ENCODE measurements around the gene TMEM8B. TPM values are rescaled to one million over a fixed set of nuclear protein-coding genes. Genes with fewer than 3 reads are reported as not detected.
A peak's percentile ranks its signal among the peaks of the same experiment; 100 is the strongest.

The TMEM8B gene
- total and polyA plus RNA-seq, 5 donors from 2014 or later: 0.21 to 3.3 (median 1.4) TPM

GRCh38 chr9:35826071-35826701, 2.8 kb upstream of the TMEM8B start:
- ATAC-seq (ENCODE audit: low read depth in 2 of 2) (peak; percentile 27 to 29), DNase-seq (peak; percentile 11 to 69 (median 57))
- peaks cover 15% of the 10 kb centered on the region for H3K4me1 ChIP-seq (ENCODE audit: control insufficient read depth, insufficient read depth, low read length, poor library complexity, severe bottlenecking)
- H3K9me3 ChIP-seq (ENCODE audit: control insufficient read depth in 2 of 2, low read length in 2 of 2): no peaks in the 10 kb centered on the region
- H3K27ac Mint-ChIP-seq: peak overlapping the region in 1 of 3 donors; percentile 47
- H3K9me3 Mint-ChIP-seq: no peaks in the 10 kb centered on the region
- no peaks in the 10 kb centered on the region for H3K27me3 Mint-ChIP-seq
- H3K36me3 Mint-ChIP-seq: no peaks in the 10 kb centered on the region
- H3K36me3 ChIP-seq (ENCODE audit: control insufficient read depth, insufficient read depth, low read length): no peaks in the 10 kb centered on the region
- H3K4me3 Mint-ChIP-seq: peak overlapping the region; percentile 15 to 72 (median 63)
- no peak overlapping the region for H3K27ac ChIP-seq (ENCODE audit: insufficient read depth, low read length, poor library complexity, severe bottlenecking)
- no peak overlapping the region for H3K4me3 ChIP-seq (ENCODE audit: low read depth, low read length)
- H3K4me1 Mint-ChIP-seq: peaks cover 5 to 32% (median 24%) of the 10 kb centered on the region in 4 donors
- H3K27me3 ChIP-seq (ENCODE audit: control insufficient read depth, insufficient read depth, low read length): no peaks in the 10 kb centered on the region

GRCh38 chr9:35827486-35827885, 1.5 kb upstream of the TMEM8B start:
- DNase-seq (no peak), ATAC-seq (ENCODE audit: low read depth in 2 of 2) (no peak)
- Histone ChIP-seq H3K27ac (ENCODE audit: insufficient read depth, low read length, poor library complexity, severe bottlenecking) (no peak overlapping the region), H3K4me3 (ENCODE audit: low read depth, low read length) (no peak overlapping the region), H3K27me3 (ENCODE audit: control insufficient read depth, insufficient read depth, low read length) (no peaks in the 10 kb centered on the region), H3K4me1 (ENCODE audit: control insufficient read depth, insufficient read depth, low read length, poor library complexity, severe bottlenecking) (peaks cover 15% of the 10 kb centered on the region), H3K9me3 (ENCODE audit: control insufficient read depth in 2 of 2, low read length in 2 of 2) (no peaks in the 10 kb centered on the region), H3K36me3 (ENCODE audit: control insufficient read depth, insufficient read depth, low read length) (no peaks in the 10 kb centered on the region)
- Mint-ChIP-seq H3K27me3 (no peaks in the 10 kb centered on the region), H3K4me3 (peak overlapping the region in 3 of 4 donors; percentile 80 to 96 (median 95)), H3K9me3 (no peaks in the 10 kb centered on the region), H3K4me1 (peaks cover 5 to 36% (median 25%) of the 10 kb centered on the region in 4 donors), H3K36me3 (no peaks in the 10 kb centered on the region), H3K27ac (no peak overlapping the region)

- peak within 1 kb of the TSS; percentile 81 for H3K4me3 ChIP-seq (ENCODE audit: low read depth, low read length)
- H3K9me3 ChIP-seq (ENCODE audit: control insufficient read depth in 2 of 2, low read length in 2 of 2): no peaks in the 10 kb centered on the region
- Mint-ChIP-seq H3K4me3 (peak within 1 kb of the TSS; percentile 95 to 100 (median 96)), H3K27ac (peak within 1 kb of the TSS; percentile 48 to 98 (median 94)), H3K4me1 (peaks cover 5 to 36% (median 25%) of the 10 kb centered on the region in 4 donors), H3K27me3 (no peaks in the 10 kb centered on the region), H3K9me3 (no peaks in the 10 kb centered on the region), H3K36me3 (no peaks in the 10 kb centered on the region)
- peaks cover 15% of the 10 kb centered on the region for H3K4me1 ChIP-seq (ENCODE audit: control insufficient read depth, insufficient read depth, low read length, poor library complexity, severe bottlenecking)
- ATAC-seq (ENCODE audit: low read depth in 2 of 2) (peak in 1 of 2 donors; percentile 1), DNase-seq (no peak)
- H3K36me3 ChIP-seq (ENCODE audit: control insufficient read depth, insufficient read depth, low read length): no peaks in the 10 kb centered on the region
- H3K27me3 ChIP-seq (ENCODE audit: control insufficient read depth, insufficient read depth, low read length): no peaks in the 10 kb centered on the region
- peak within 1 kb of the TSS; percentile 59 for H3K27ac ChIP-seq (ENCODE audit: insufficient read depth, low read length, poor library complexity, severe bottlenecking)
These were observed 328 bp upstream of the TMEM8B start, which contains the start of gene FAM221B for GRCh38 chr9:35828716-35829083. Gene FAM221B (minus strand): TSS chr9:35828732. CDS start chr9:35826161, 2,571 bp downstream.

GRCh38 chr9:35829764-35830096, 702 bp downstream of the TMEM8B start:
- H3K4me1 ChIP-seq (ENCODE audit: control insufficient read depth, insufficient read depth, low read length, poor library complexity, severe bottlenecking): peaks cover 15% of the 10 kb centered on the region
- H3K4me3 Mint-ChIP-seq: peak overlapping the region; percentile 77 to 87 (median 86)
- no peaks in the 10 kb centered on the region for H3K9me3 ChIP-seq (ENCODE audit: control insufficient read depth in 2 of 2, low read length in 2 of 2)
- H3K27ac Mint-ChIP-seq: peak overlapping the region; percentile 82 to 90 (median 90)
- no peaks in the 10 kb centered on the region for H3K27me3 Mint-ChIP-seq
- H3K4me3 ChIP-seq (ENCODE audit: low read depth, low read length): no peak overlapping the region
- ATAC-seq (ENCODE audit: low read depth in 2 of 2) (no peak), DNase-seq (no peak)
- no peaks in the 10 kb centered on the region for H3K36me3 Mint-ChIP-seq
- peak overlapping the region; percentile 59 for H3K27ac ChIP-seq (ENCODE audit: insufficient read depth, low read length, poor library complexity, severe bottlenecking)
- no peaks in the 10 kb centered on the region for H3K9me3 Mint-ChIP-seq
- peaks cover 5 to 36% (median 25%) of the 10 kb centered on the region in 4 donors for H3K4me1 Mint-ChIP-seq
- H3K36me3 ChIP-seq (ENCODE audit: control insufficient read depth, insufficient read depth, low read length): no peaks in the 10 kb centered on the region
- no peaks in the 10 kb centered on the region for H3K27me3 ChIP-seq (ENCODE audit: control insufficient read depth, insufficient read depth, low read length)

GRCh38 chr9:35831040-35831439, 2.0 kb downstream of the TMEM8B start:
- H3K27ac ChIP-seq (ENCODE audit: insufficient read depth, low read length, poor library complexity, severe bottlenecking): no peak overlapping the region
- peaks cover 15% of the 10 kb centered on the region for H3K4me1 ChIP-seq (ENCODE audit: control insufficient read depth, insufficient read depth, low read length, poor library complexity, severe bottlenecking)
- Mint-ChIP-seq H3K4me1 (peaks cover 2 to 34% (median 23%) of the 10 kb centered on the region in 4 donors), H3K27me3 (no peaks in the 10 kb centered on the region), H3K4me3 (peak overlapping the region in 2 of 4 donors; percentile 52 to 70), H3K36me3 (no peaks in the 10 kb centered on the region), H3K27ac (peak overlapping the region in 1 of 3 donors; percentile 46), H3K9me3 (no peaks in the 10 kb centered on the region)
- ATAC-seq (ENCODE audit: low read depth in 2 of 2) (no peak), DNase-seq (no peak)
- no peaks in the 10 kb centered on the region for H3K9me3 ChIP-seq (ENCODE audit: control insufficient read depth in 2 of 2, low read length in 2 of 2)
- H3K27me3 ChIP-seq (ENCODE audit: control insufficient read depth, insufficient read depth, low read length): no peaks in the 10 kb centered on the region
- H3K4me3 ChIP-seq (ENCODE audit: low read depth, low read length): no peak overlapping the region
- no peaks in the 10 kb centered on the region for H3K36me3 ChIP-seq (ENCODE audit: control insufficient read depth, insufficient read depth, low read length)

- H3K9me3 Mint-ChIP-seq: no peaks in the 10 kb centered on the region
- peaks cover 0 to 34% (median 18%) of the 10 kb centered on the region in 4 donors for H3K4me1 Mint-ChIP-seq
- Histone ChIP-seq H3K27me3 (ENCODE audit: control insufficient read depth, insufficient read depth, low read length) (no peaks in the 10 kb centered on the region), H3K9me3 (ENCODE audit: control insufficient read depth in 2 of 2, low read length in 2 of 2) (no peaks in the 10 kb centered on the region), H3K36me3 (ENCODE audit: control insufficient read depth, insufficient read depth, low read length) (no peaks in the 10 kb centered on the region), H3K27ac (ENCODE audit: insufficient read depth, low read length, poor library complexity, severe bottlenecking) (no peak overlapping the region), H3K4me1 (ENCODE audit: control insufficient read depth, insufficient read depth, low read length, poor library complexity, severe bottlenecking) (peaks cover 15% of the 10 kb centered on the region), H3K4me3 (ENCODE audit: low read depth, low read length) (no peak overlapping the region)
- ATAC-seq (ENCODE audit: low read depth in 2 of 2): no peak
- H3K27ac Mint-ChIP-seq: peak overlapping the region in 1 of 3 donors; percentile 31
- H3K27me3 Mint-ChIP-seq: no peaks in the 10 kb centered on the region
- H3K36me3 Mint-ChIP-seq: peaks cover 3% of the 10 kb centered on the region
- DNase-seq: no peak
- H3K4me3 Mint-ChIP-seq: peak overlapping the region in 2 of 4 donors; percentile 67 to 88
These were observed 3.8 kb downstream of the TMEM8B start for GRCh38 chr9:35832814-35833213.

GRCh38 chr9:35834260-35835215, 5.5 kb downstream of the TMEM8B start:
- H3K27me3 ChIP-seq (ENCODE audit: control insufficient read depth, insufficient read depth, low read length): no peaks in the 10 kb centered on the region
- ATAC-seq (ENCODE audit: low read depth in 2 of 2) (no peak), DNase-seq (no peak)
- H3K36me3 ChIP-seq (ENCODE audit: control insufficient read depth, insufficient read depth, low read length): no peaks in the 10 kb centered on the region
- Mint-ChIP-seq H3K4me3 (peak overlapping the region in 1 of 4 donors; percentile 31), H3K4me1 (peaks cover 0 to 26% (median 12%) of the 10 kb centered on the region in 4 donors), H3K9me3 (no peaks in the 10 kb centered on the region), H3K36me3 (peaks cover 3% of the 10 kb centered on the region), H3K27ac (no peak overlapping the region), H3K27me3 (no peaks in the 10 kb centered on the region)
- H3K27ac ChIP-seq (ENCODE audit: insufficient read depth, low read length, poor library complexity, severe bottlenecking): no peak overlapping the region
- H3K4me1 ChIP-seq (ENCODE audit: control insufficient read depth, insufficient read depth, low read length, poor library complexity, severe bottlenecking): peaks cover 5% of the 10 kb centered on the region
- no peak overlapping the region for H3K4me3 ChIP-seq (ENCODE audit: low read depth, low read length)
- H3K9me3 ChIP-seq (ENCODE audit: control insufficient read depth in 2 of 2, low read length in 2 of 2): no peaks in the 10 kb centered on the region

Data from CD4-positive, CD25-positive, alpha-beta regulatory T cell (primary cell).